HG03135 (cell line): Measurements from ENCODE around the gene TTC23.

Experiments used
- ATAC-seq: cut with Tn5 transposase; IDR thresholded peaks from one replicate; pipeline ENCODE4 v1.9.1; 2021; ENCODE audit warnings: mild to moderate bottlenecking, moderate library complexity; ENCODE audit not compliant: unreplicated experiment

TTC23 gene

DNA sequence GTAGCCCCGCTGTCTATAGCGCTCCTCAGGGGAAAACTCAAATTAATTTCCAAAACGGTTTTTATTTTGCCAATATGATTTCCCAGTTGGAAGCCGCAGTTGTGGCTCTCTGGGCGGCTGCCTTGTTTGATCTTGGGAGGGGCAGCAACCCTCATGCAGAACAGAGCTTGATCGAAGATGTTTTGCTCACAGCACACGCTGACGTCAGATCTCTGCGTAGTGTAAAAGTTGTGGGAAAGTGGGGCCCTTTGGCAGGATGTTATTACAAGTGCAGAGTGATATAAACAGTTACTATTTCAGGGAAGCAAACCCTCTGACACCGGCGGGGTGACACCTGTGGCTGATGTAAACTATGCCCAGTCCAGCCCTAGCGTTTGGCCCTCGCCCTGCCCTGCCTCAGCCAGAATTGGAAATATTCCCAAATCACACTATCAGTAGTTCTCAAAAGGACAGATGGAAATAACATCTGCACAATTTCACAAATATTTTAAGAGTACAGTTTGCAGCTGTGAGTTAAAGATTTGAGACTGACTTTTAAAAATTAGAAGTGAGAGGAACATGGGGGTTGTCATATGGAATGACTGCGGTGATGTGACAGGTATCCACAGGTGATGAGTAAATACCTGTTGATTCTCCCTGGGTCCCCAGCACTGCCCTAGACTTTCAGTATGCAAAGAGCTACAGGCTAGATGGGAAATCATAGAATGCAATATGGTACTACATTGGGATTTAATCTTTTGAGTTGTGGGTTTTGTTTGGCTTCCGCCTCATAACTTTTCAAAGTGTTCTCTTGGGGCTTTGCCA lies 142.8 kb downstream of the TTC23 start:
- no peak for ATAC-seq

GRCh38 chr15:99105514-99106341 lies 143.7 kb downstream of the TTC23 start:
- peak; percentile 39 for ATAC-seq

DNA sequence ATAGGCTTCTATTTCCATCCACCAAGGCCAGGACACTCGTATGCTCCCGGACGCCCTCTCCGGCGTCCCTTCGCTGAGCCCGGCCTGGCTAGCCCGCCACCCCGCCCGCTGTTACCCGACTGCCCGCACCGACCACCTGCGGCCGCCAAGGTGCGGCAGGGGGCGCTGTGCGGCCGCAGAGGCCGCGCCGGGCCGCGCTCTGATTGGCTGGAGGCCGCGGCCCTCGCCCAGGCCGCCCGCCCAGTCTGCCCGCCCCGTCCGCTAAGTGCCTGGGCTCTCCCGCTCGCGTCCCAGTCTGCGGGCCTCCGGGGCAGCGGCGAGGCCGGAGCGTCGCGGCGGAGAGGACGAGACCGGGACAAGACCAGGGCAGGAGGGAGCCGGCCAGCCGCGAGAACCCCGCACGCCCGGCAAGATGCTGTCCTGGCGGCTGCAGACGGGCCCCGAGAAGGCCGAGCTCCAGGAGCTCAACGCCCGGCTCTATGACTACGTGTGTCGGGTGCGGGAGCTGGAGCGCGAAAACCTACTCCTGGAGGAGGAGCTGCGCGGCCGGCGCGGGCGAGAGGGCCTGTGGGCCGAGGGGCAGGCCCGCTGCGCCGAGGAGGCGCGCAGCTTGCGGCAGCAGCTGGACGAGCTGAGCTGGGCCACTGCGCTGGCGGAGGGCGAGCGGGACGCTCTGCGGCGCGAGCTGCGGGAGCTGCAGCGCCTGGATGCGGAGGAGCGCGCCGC lies 144.4 kb downstream of the TTC23 start, which contains the start of gene SYNM:
Gene SYNM (plus strand): TSS at position 293 of the 726 bp plus-strand sequence. CDS start 120 bp downstream, at position 413.
- peak; percentile 59 for ATAC-seq

- no peak for ATAC-seq
Measured at GRCh38 chr15:99103279-99103678, 146.1 kb downstream of the TTC23 start.

- no peak for ATAC-seq
Measured at GRCh38 chr15:99102332-99103235, 146.8 kb downstream of the TTC23 start.

DNA sequence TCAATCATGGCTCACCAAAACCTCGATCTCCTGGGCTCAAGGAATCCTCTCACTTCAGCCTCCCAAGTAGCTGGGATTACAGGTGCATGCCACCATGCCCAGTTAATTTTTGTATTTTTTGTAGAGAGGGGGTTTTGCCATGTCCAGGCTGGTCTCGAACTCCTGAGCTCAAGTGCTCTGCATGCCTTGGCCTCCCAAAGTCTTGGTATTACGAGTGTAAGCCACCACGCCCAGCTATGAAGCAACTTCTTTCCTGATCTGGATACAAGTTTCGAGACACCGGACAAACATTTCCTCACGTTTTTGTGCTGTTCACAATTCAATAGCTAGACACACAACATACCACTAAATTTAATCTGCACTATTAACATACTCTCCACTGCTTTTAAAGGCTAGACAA lies 147.9 kb downstream of the TTC23 start:
- ATAC-seq: no peak

DNA sequence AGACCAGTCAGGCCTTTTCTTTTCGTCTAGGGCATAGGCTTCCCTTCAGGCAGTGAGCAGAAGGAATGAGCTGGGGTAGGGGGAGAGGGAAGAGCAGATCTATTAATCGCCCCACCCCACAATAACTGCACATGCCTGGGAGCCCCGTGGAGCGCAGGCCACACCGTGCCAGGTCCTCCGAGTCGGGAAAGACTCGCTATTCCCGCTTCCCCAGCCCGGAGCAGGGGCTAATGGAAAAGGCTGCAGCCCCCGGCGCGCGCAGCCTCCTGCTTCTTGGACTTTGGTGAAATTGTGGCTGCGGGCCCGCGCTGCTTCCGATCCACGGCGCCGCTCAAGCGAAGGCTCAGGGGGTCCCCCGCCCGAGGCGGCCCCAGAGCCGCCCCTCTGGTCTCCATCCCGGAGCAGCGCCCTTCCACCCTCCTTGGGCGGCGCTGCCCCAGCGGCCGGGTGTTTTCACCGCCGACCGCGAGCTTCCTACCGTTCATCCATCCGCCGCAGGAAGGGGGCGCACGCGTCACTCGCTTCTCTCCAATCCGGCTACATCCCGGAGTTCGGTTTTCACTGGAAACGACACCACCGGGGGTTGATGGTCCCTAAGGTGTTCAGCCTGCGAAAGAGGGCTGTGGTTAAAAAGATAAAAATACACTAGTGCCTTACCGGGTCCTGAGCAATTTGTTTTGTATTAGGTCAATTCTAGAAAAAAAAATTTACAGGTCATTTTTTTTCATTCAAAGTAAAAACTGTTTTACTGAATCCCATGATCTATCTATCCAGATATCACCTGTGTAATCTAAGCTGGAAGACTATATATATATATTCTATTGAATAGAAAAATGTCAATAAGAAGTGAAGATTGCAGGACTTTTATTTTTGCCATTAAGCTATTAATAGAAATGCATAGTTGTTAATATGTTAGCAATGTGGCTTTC lies 148.9 kb downstream of the TTC23 start:
- no peak for ATAC-seq

DNA sequence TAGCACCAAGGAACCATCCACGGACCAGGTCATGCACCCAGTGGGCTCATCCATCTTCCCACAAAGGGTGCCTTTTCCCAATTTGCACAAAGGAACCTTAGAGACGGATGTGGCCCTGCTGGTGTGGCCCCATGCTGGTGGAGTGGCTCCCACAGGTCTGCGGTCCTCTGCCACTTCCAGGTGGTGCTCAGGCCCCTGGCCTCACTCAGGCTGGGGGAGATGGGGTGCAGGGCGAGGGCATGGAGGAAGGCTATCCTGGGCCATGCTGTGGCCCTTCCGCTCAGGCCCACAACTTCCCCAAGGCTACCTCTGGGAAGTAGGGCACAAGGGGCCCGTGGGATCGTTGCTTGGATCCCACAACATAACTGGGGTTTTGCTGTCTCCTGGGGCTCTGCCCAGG lies 149.7 kb downstream of the TTC23 start:
- no peak for ATAC-seq

DNA sequence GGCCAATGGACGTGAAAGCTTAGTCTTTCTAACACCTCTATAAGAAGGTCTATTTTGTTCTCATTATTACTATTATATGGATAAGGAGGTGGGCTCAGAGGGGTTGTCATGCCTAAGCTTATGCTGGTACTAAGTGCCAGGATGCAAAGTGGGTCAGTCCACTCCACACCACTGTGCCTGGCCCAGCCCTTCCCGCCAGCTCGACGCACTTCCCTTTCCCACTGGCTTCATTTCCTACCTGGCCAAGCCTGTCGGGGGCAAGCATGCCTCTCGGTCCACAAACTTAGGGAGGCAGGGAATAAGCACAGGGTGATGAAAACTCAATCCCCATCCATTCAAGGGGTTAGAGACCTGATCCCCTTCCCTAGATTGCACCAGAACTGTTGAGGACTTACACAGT lies 150.4 kb downstream of the TTC23 start:
- no peak for ATAC-seq

DNA sequence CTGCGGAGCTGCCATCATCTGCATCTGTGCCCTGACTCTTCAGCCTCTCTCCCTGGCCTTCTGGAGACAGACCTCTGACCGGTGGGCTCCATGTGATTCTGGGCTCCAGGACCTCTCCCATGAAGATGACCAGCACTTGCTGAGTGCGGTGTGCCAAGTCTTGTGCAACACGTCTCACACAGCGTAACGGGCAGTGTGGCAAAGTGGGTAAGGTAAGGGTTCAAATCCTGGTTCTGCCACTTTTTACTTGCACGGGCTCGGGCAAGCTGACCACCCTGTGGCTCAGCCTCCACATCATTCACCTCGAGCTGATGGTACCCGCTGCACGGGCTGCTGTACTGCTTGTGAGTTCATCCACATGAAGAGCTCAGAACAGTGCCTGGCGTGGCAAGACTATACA lies 151.0 kb downstream of the TTC23 start:
- ATAC-seq: no peak

- no peak for ATAC-seq
Measured at GRCh38 chr15:99097441-99098410, 151.7 kb downstream of the TTC23 start.

- ATAC-seq: no peak
Measured at GRCh38 chr15:99096894-99097426, 152.4 kb downstream of the TTC23 start.

- ATAC-seq: no peak
Measured at GRCh38 chr15:99096173-99096893, 153.0 kb downstream of the TTC23 start.

- no peak for ATAC-seq
Measured at GRCh38 chr15:99095626-99096025, 153.8 kb downstream of the TTC23 start.

- ATAC-seq: no peak
Measured at GRCh38 chr15:99092554-99093172, 156.7 kb downstream of the TTC23 start.

DNA sequence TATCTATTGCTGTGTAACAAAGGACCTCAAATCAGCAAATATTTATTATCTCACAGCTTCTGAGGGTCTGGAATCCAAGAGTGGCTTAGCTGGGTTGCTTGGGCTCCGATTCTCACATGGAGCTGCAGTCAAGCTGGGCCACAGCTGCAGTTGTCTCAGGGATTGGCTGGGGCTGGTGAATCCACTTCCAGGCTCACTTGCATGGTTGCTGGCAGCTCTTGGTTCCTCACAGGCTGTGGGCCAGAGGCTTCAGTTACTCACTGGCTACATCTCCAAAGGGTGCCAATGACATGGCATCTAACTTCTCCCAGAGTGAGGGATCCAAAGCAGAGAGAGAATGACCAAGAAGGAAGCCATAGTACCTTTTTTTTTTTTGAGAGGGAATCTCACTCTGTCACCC lies 158.4 kb downstream of the TTC23 start:
- no peak for ATAC-seq
